Pancreas (tissue), 10 donors: ENCODE measurements around the gene PLA2G2C. TPM values are rescaled to one million over a fixed set of nuclear protein-coding genes. Genes with fewer than 3 reads are reported as not detected.

Experiments used
- ATAC-seq, 4 donors: fragments of 200-7000 bp; cut with Tn5 transposase; one replicate each; pipeline versions ENCODE4 v1.8.0 to v1.9.1; 2020; ENCODE audit warnings: mild to moderate bottlenecking in 4 of 4, moderate library complexity in 4 of 4
- DNase-seq, 6 donors: peaks; one replicate each; pipeline ENCODE4 v3.0.0-alpha.2; 2020
- FAIRE-seq: peaks from 2 replicates; lab custom pipeline; 2012; peaks lifted over from hg19 to GRCh38; lab: Jason Lieb, UNC
- H3K27ac ChIP-seq, 4 donors: fragments of 200-600 bp; sonication (generic); 1 replicate in 3 of 4; 2 replicates in 1 of 4; pipeline versions ENCODE4 v1.5.0 to v1.8.0; 2020
- H3K27me3 ChIP-seq, 4 donors: fragments of 200-600 bp; one replicate each; pipeline ENCODE4 v1.8.0; 2021
- H3K36me3 ChIP-seq, 3 donors: fragments of 200-600 bp; sonication (generic) in 1 of 3; one replicate each; pipeline versions ENCODE4 v1.5.0 to v1.8.0; 2020 to 2021
- H3K4me1 ChIP-seq, 3 donors: fragments of 200-600 bp; one replicate each; pipeline ENCODE4 v1.8.0; 2021
- H3K4me3 ChIP-seq, 4 donors: fragments of 200-600 bp; sonication (generic) in 2 of 4; one replicate each; pipeline versions ENCODE4 v1.5.0 to v1.8.0; 2020 to 2021
- H3K9me3 ChIP-seq, 4 donors: fragments of 200-600 bp; one replicate each; pipeline ENCODE4 v1.8.0; 2021
- CTCF ChIP-seq, 4 donors: fragments of 200-600 bp; sonication (generic) in 3 of 4; IDR thresholded peaks; one replicate each; pipeline versions ENCODE4 v1.5.0 to v1.8.0; 2021; ENCODE audit warnings: antibody characterized with exemption in 4 of 4
- WGBS, 2 donors: extraction: QIAGEN DNeasy Blood & Tissue Kit; methylation state at CpG; one replicate each; pipeline ENCODE4 v1.1.7; 2013; 5-methylcytosine and 5-hydroxymethylcytosine counted together
- intact Hi-C, 3 donors: fragments of 100-400 bp; cut with DNase I; formaldehyde crosslinking; loops; one replicate each; pipeline versions ENCODE4 v1.11.1 to v1.14.2; 2022
- polyA plus RNA-seq, 2 donors: library from polyadenylated mRNA; stranded (reverse); fragments of 200-250 nt; gene quantifications; one replicate each; pipeline ENCODE4 v1.2.3, GENCODE V29; 2013
- total RNA-seq, 6 donors: library from RNA; stranded (reverse); fragmentation: NEBNext Ultra II Directional in 4 of 6; extraction: Animal tissue kit (Norgen Biotek cat#: 25700) in 4 of 6; gene quantifications; one replicate each; pipeline versions ENCODE4 v1.2.1 to v1.2.4, GENCODE V29; 2021 to 2023
- donor health status: healthy with polysubstance abuse.
- donor health status: DM: no; HTN: no; CAD: no; lungs with moderate emphysema.
- donor health status: DM: no; HTN: no; CAD: no.
- donor health status: control.
- donor health status: control.
- donor health status: Bipolar disorder and iron deficiency.
- donor health status: DM: yes; HTN: yes; CAD: no.
- donor health status: DM: no; HTN: no; CAD: no.
- donor health status: DM: no; HTN: no; CAD: no.
- donor health status: DM: yes; HTN: yes; CAD: no.

Gene PLA2G2C
- total and polyA plus RNA-seq, 8 donors: not detected

- no peak for TF ChIP-seq CTCF (IDR thresholded peaks at IDR 0.05)
- no peak overlapping the region for H3K27ac ChIP-seq
- H3K27me3 ChIP-seq: peaks cover 0 to 6% (median 4%) of the 10 kb centered on the region in 4 donors
- no peaks in the 10 kb centered on the region for H3K36me3 ChIP-seq
- no peak overlapping the region for H3K4me3 ChIP-seq
- 34 to 39% methylated on average over 2 of the region's 2 CpGs for WGBS, 2 donors
- H3K4me1 ChIP-seq: no peaks in the 10 kb centered on the region
- H3K9me3 ChIP-seq: no peaks in the 10 kb centered on the region
- ATAC-seq (no peak), FAIRE-seq (no peak), DNase-seq (no peak)
- intact Hi-C loops: no loop called here
Measured at GRCh38 chr1:20229171-20229570, 42.9 kb upstream of the PLA2G2C start.

- H3K27ac ChIP-seq: no peak overlapping the region
- peaks cover 0 to 5% (median 1%) of the 10 kb centered on the region in 4 donors for H3K27me3 ChIP-seq
- FAIRE-seq (no peak), ATAC-seq (no peak), DNase-seq (no peak)
- 64 to 74% methylated on average over 11 of the region's 11 CpGs for WGBS, 2 donors
- H3K4me3 ChIP-seq: no peak overlapping the region
- intact Hi-C loops: no loop called here
- TF ChIP-seq CTCF (IDR thresholded peaks at IDR 0.05): no peak
- H3K9me3 ChIP-seq: no peaks in the 10 kb centered on the region
- H3K4me1 ChIP-seq: no peaks in the 10 kb centered on the region
- no peaks in the 10 kb centered on the region for H3K36me3 ChIP-seq
Measured at GRCh38 chr1:20228314-20228825, 42.1 kb upstream of the PLA2G2C start.

GRCh38 chr1:20227704-20228103 is 41.4 kb upstream of the PLA2G2C start:
- H3K4me1 ChIP-seq: no peaks in the 10 kb centered on the region
- ATAC-seq (no peak), DNase-seq (no peak), FAIRE-seq (no peak)
- no peak overlapping the region for H3K4me3 ChIP-seq
- H3K27me3 ChIP-seq: peaks cover 0 to 5% (median 0%) of the 10 kb centered on the region in 4 donors
- no peak overlapping the region for H3K27ac ChIP-seq
- 40 to 56% methylated on average over 4 of the region's 4 CpGs for WGBS, 2 donors
- no peaks in the 10 kb centered on the region for H3K9me3 ChIP-seq
- intact Hi-C loops: no loop called here
- H3K36me3 ChIP-seq: no peaks in the 10 kb centered on the region
- TF ChIP-seq CTCF (IDR thresholded peaks at IDR 0.05): no peak

- Histone ChIP-seq H3K4me1 (no peaks in the 10 kb centered on the region), H3K27me3 (peaks cover 0 to 5% (median 0%) of the 10 kb centered on the region in 4 donors), H3K36me3 (no peaks in the 10 kb centered on the region), H3K27ac (no peak overlapping the region), H3K9me3 (no peaks in the 10 kb centered on the region), H3K4me3 (no peak overlapping the region)
- TF ChIP-seq CTCF (IDR thresholded peaks at IDR 0.05): no peak
- no peak for ATAC-seq
- FAIRE-seq: no peak
- DNase-seq: no peak
- intact Hi-C loops: no loop called here
- 58 to 71% methylated on average over 3 of the region's 3 CpGs for WGBS, 2 donors
Measured at GRCh38 chr1:20224546-20224945, 38.2 kb upstream of the PLA2G2C start.

GRCh38 chr1:20223551-20224419 is 37.5 kb upstream of the PLA2G2C start:
- H3K27me3 ChIP-seq: peaks cover 0 to 5% (median 0%) of the 10 kb centered on the region in 4 donors
- H3K4me3 ChIP-seq: no peak overlapping the region
- H3K27ac ChIP-seq: no peak overlapping the region
- ATAC-seq (no peak), FAIRE-seq (no peak), DNase-seq (no peak)
- H3K36me3 ChIP-seq: no peaks in the 10 kb centered on the region
- 24 to 34% methylated on average over 18 of the region's 18 CpGs for WGBS, 2 donors
- TF ChIP-seq CTCF (IDR thresholded peaks at IDR 0.05): no peak
- intact Hi-C loops: no loop called here
- no peaks in the 10 kb centered on the region for H3K9me3 ChIP-seq
- no peaks in the 10 kb centered on the region for H3K4me1 ChIP-seq
